Measurements from ENCODE around the gene AKAP8L.
"Not testable (repeated sequence)": the region's sequence is repeated elsewhere in the genome, so short reads cannot be mapped to it uniquely, and the experiment has no call there.

The AKAP8L gene

GRCh38 chr19:15379083-15379998, 39.4 kb downstream of the AKAP8L start, which contains the start of gene AKAP8:
TSS of gene AKAP8 (minus strand) at chr19:15379787. CDS start at chr19:15379731, 56 bp downstream.
- DNase-seq = peak; percentile 97

GRCh38 chr19:15378534-15379082, 40.2 kb downstream of the AKAP8L start:
- peak; percentile 50 for DNase-seq

GRCh38 chr19:15374796-15375440, 43.9 kb downstream of the AKAP8L start:
- no peak for DNase-seq

GRCh38 chr19:15374105-15374651, 44.6 kb downstream of the AKAP8L start:
- DNase-seq = no peak

GRCh38 chr19:15373644-15374043, 45.1 kb downstream of the AKAP8L start:
- no peak for DNase-seq

GRCh38 chr19:15372891-15373301, 45.9 kb downstream of the AKAP8L start:
- DNase-seq = no peak

GRCh38 chr19:15372470-15372869, 46.3 kb downstream of the AKAP8L start:
- DNase-seq = no peak

- no peak for DNase-seq
These were observed 46.9 kb downstream of the AKAP8L start for GRCh38 chr19:15371786-15372380.

- no peak for DNase-seq
These were observed 47.7 kb downstream of the AKAP8L start for GRCh38 chr19:15371119-15371518.

- DNase-seq = no peak
These were observed 49.2 kb downstream of the AKAP8L start for GRCh38 chr19:15369594-15369891.

GRCh38 chr19:15368798-15369593, 49.8 kb downstream of the AKAP8L start:
- DNase-seq = no peak

GRCh38 chr19:15368051-15368632, 50.6 kb downstream of the AKAP8L start:
- no peak for DNase-seq

GRCh38 chr19:15367439-15367838, 51.3 kb downstream of the AKAP8L start:
- no peak for DNase-seq

GRCh38 chr19:15365264-15365663, 53.5 kb downstream of the AKAP8L start:
- no peak for DNase-seq

GRCh38 chr19:15363791-15364190, 55.0 kb downstream of the AKAP8L start:
- DNase-seq = not testable (repeated sequence)

- DNase-seq = not testable (repeated sequence)
These were observed 55.7 kb downstream of the AKAP8L start for GRCh38 chr19:15363048-15363447.

GRCh38 chr19:15360015-15360414, 58.8 kb downstream of the AKAP8L start:
- not testable (repeated sequence) for DNase-seq

- no peak for DNase-seq
These were observed 59.9 kb downstream of the AKAP8L start for GRCh38 chr19:15358918-15359317.

- DNase-seq = no peak
These were observed 60.9 kb downstream of the AKAP8L start for GRCh38 chr19:15357906-15358305.

- no peak for DNase-seq
These were observed 64.1 kb downstream of the AKAP8L start for GRCh38 chr19:15354566-15355296.

GRCh38 chr19:15353908-15354307, 64.9 kb downstream of the AKAP8L start:
- no peak for DNase-seq
